HEK293T (cell line): ENCODE measurements around the gene FBXL5.

Experiments used
- FOXA1 ChIP-seq: fragments of 450-650 bp; IDR thresholded peaks from 2 replicates; pipeline ENCODE4 v1.6.1; 2016; ENCODE audit warnings: mild to moderate bottlenecking
- L3MBTL2 ChIP-seq: fragments of 450-650 bp; conservative IDR thresholded peaks from 2 replicates; pipeline ENCODE4 v1.6.1; 2016; ENCODE audit warnings: mild to moderate bottlenecking
- SP1 ChIP-seq: fragments of 450-650 bp; IDR thresholded peaks from 2 replicates; pipeline ENCODE4 v1.6.1; 2017
- ZNF384 ChIP-seq: fragments of 450-650 bp; IDR thresholded peaks from 2 replicates; pipeline ENCODE4 v1.6.1; 2016

GRCh38 chr4:15598644-15599043, 56.5 kb downstream of the FBXL5 start:
- TF ChIP-seq SP1 (no peak), ZNF384 (no peak), FOXA1 (no peak), L3MBTL2 (no peak)
